Fibroblast of skin of right biceps (primary cell): ENCODE measurements around the gene SHOC1.
"Not testable (repeated sequence)": the region's sequence is repeated elsewhere in the genome, so short reads cannot be mapped to it uniquely, and the experiment has no call there.

Source experiments
- DNase-seq: peaks from one replicate; pipeline ENCODE4 v3.0.0-alpha.2; 2013

SHOC1 gene

GRCh38 chr9:111804636-111805035 lies 9.9 kb upstream of the SHOC1 start:
- DNase-seq, result no peak

GRCh38 chr9:111803924-111804323 lies 9.2 kb upstream of the SHOC1 start:
- no peak for DNase-seq

- no peak for DNase-seq
These were observed 5.3 kb upstream of the SHOC1 start for GRCh38 chr9:111799915-111800526.

- DNase-seq, result no peak
These were observed 4.8 kb upstream of the SHOC1 start for GRCh38 chr9:111799506-111799905.

- peak; percentile 31 for DNase-seq
These were observed 4.0 kb upstream of the SHOC1 start for GRCh38 chr9:111798786-111799185.

- DNase-seq, result no peak
These were observed 761 bp upstream of the SHOC1 start for GRCh38 chr9:111795557-111795839.

GRCh38 chr9:111791821-111792220 lies 2.9 kb downstream of the SHOC1 start:
- DNase-seq, result not testable (repeated sequence)

- DNase-seq, result no peak
These were observed 4.9 kb downstream of the SHOC1 start for GRCh38 chr9:111789881-111790280.

GRCh38 chr9:111783857-111784256 lies 10.9 kb downstream of the SHOC1 start:
- no peak for DNase-seq

- no peak for DNase-seq
These were observed 11.3 kb downstream of the SHOC1 start for GRCh38 chr9:111783424-111783823.

- no peak for DNase-seq
These were observed 28.7 kb downstream of the SHOC1 start for GRCh38 chr9:111766066-111766465.

GRCh38 chr9:111762556-111762955 lies 32.2 kb downstream of the SHOC1 start:
- DNase-seq, result peak; percentile 56

GRCh38 chr9:111759762-111760639 lies 34.7 kb downstream of the SHOC1 start:
- DNase-seq, result peak; percentile 87

- DNase-seq, result no peak
These were observed 39.9 kb downstream of the SHOC1 start for GRCh38 chr9:111754800-111755199.

GRCh38 chr9:111752455-111752854 lies 42.3 kb downstream of the SHOC1 start:
- DNase-seq, result peak; percentile 16
